ENCODE data around the gene ASTN2.

Gene ASTN2

DNA sequence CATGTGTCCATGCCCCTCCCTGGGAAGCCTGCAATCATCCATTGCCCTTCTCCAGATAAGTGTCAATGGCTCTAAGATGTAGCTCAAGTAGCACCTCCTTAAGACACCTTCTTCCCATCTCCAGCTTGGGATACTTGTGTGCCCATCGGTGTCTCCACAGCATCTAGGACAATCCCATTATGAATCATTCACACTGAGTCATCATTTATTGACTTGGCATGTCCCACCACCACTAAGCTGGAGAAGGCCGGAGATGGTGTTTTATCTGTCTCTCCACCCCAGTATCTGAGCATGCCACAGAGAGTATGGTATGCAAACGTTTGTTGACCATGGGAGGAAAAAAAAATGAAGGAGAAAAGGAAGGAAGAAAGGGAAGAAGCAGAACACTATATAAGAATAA lies 385.5 kb downstream of the ASTN2 start:
- in situ Hi-C loops (cut with MboI; ENCODE audit: low sequenced_read_pairs): no loop called here

GRCh38 chr9:117028103-117028858 lies 386.6 kb downstream of the ASTN2 start:
- in situ Hi-C loops (cut with MboI; ENCODE audit: low sequenced_read_pairs): no loop called here

GRCh38 chr9:117021906-117022305 lies 393.0 kb downstream of the ASTN2 start:
- in situ Hi-C loops (cut with MboI; ENCODE audit: low sequenced_read_pairs): no loop called here

- in situ Hi-C loops (cut with MboI; ENCODE audit: low sequenced_read_pairs): no loop called here
Measured at GRCh38 chr9:117018966-117019617, 395.8 kb downstream of the ASTN2 start.

- in situ Hi-C loops (cut with MboI; ENCODE audit: low sequenced_read_pairs): no loop called here
Measured at GRCh38 chr9:117017414-117017985, 397.4 kb downstream of the ASTN2 start.

- in situ Hi-C loops (cut with MboI; ENCODE audit: low sequenced_read_pairs): no loop called here
Measured at GRCh38 chr9:117014061-117014460, 400.8 kb downstream of the ASTN2 start.

- in situ Hi-C loops (cut with MboI; ENCODE audit: low sequenced_read_pairs): no loop called here
Measured at GRCh38 chr9:117013440-117013995, 401.3 kb downstream of the ASTN2 start.

DNA sequence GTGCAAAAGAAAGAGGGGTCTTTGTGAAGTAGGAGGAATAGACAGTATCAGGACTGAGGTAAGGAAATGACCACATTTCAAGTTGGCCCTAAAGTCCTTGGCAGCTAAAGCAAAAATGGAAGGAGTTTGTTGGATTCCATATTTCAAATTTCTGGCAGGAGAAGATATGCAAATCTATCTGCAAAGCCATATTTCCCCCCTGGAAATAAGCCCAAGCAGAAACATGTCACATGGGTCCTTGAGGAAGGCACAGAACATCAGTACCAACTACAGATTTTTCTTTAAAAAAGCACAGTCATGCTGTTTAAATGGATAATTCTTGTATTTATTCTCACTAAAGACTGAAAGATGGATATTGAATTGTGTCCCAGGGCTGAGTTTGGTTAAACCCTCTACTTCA lies 404.8 kb downstream of the ASTN2 start:
- in situ Hi-C loops (cut with MboI; ENCODE audit: low sequenced_read_pairs): no loop called here

DNA sequence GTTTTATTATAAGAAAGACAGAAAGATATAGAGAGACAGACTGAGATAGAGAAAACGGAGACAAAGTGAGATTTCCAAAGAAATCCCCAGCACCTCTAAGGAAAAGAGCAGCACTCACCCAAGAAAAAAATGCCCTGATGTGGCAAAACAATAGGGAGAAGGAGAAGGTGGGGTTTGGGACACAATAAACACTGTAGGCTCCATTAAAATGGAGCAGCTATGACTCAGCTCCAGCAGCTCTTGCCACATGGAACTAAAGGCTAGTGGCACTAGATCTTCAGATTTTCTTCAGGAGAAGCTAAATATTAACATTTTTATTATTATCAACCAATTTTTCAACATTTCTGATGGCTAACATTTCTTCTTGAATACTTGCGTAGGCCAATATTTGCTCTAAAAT lies 406.0 kb downstream of the ASTN2 start:
- in situ Hi-C loops (cut with MboI; ENCODE audit: low sequenced_read_pairs): no loop called here

DNA sequence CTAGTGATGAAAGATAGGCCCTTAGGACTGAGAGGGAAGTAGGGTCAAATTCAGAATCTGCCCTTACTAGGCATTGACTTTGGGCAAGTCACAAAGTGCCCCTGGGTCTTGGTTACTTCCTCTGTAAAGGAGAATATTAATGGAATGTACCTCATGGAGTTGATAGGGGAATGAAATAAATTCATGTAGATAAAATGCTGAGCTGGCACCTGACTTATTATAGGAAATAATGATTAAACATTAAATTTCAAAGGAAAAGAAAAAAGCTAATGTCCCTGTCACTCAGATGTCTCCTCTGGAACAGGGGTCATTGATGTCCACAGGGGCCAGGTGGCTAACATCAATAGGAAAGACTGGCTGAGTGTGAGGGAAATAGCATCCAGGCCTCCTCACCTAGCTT lies 406.4 kb downstream of the ASTN2 start:
- in situ Hi-C loops (cut with MboI; ENCODE audit: low sequenced_read_pairs): no loop called here

- in situ Hi-C loops (cut with MboI; ENCODE audit: low sequenced_read_pairs): no loop called here
Measured at GRCh38 chr9:117002686-117003085, 412.2 kb downstream of the ASTN2 start.

GRCh38 chr9:117000834-117001233 lies 414.0 kb downstream of the ASTN2 start:
- in situ Hi-C loops (cut with MboI; ENCODE audit: low sequenced_read_pairs): no loop called here

- in situ Hi-C loops (cut with MboI; ENCODE audit: low sequenced_read_pairs): no loop called here
Measured at GRCh38 chr9:117000196-117000723, 414.6 kb downstream of the ASTN2 start.

GRCh38 chr9:116998305-116998704 lies 416.6 kb downstream of the ASTN2 start:
- in situ Hi-C loops (cut with MboI; ENCODE audit: low sequenced_read_pairs): no loop called here

GRCh38 chr9:116992865-116993264 lies 422.0 kb downstream of the ASTN2 start:
- in situ Hi-C loops (cut with MboI; ENCODE audit: low sequenced_read_pairs): no loop called here

DNA sequence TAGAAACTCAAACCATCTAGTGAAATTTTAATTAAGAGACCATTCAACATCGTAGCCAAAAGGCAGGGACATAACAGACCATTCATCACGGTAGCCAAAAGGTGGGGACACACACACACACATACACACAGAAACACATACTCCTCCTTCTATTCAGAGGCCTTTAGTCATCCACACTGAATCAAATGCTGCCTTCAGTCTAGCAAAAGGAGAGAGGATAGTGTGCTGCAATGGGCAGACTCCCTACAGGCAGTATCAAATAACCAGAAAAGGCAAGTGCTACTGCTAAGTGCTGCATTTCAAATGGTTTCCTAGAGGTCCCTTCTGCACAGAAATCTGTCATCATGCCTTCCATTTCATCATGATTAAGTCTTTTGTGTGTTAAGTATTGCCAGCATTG lies 423.8 kb downstream of the ASTN2 start:
- in situ Hi-C loops (cut with MboI; ENCODE audit: low sequenced_read_pairs): no loop called here

GRCh38 chr9:116990592-116990991 lies 424.3 kb downstream of the ASTN2 start:
- in situ Hi-C loops (cut with MboI; ENCODE audit: low sequenced_read_pairs): no loop called here

- in situ Hi-C loops (cut with MboI; ENCODE audit: low sequenced_read_pairs): no loop called here
Measured at GRCh38 chr9:116987721-116988485, 427.0 kb downstream of the ASTN2 start.

DNA sequence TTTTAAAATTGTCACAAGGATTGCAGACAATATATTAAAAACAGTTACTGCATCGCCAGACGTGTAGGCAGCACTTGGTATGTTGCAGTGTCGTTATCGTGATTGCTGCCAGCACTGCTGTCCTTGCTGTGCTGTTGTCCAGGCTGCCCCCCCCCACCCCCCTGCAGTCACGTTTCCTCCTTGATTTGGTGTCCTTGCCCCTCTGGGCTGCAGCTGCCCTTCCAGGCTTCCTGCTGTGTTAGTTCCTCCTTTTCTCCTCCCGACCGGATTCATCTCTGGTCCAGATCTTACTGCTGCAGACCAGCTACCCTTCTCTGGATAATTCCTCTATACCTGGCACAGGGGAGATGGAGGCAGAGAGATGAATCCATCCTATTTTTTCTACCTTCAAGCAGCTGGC lies 428.8 kb downstream of the ASTN2 start:
- in situ Hi-C loops (cut with MboI; ENCODE audit: low sequenced_read_pairs): no loop called here

DNA sequence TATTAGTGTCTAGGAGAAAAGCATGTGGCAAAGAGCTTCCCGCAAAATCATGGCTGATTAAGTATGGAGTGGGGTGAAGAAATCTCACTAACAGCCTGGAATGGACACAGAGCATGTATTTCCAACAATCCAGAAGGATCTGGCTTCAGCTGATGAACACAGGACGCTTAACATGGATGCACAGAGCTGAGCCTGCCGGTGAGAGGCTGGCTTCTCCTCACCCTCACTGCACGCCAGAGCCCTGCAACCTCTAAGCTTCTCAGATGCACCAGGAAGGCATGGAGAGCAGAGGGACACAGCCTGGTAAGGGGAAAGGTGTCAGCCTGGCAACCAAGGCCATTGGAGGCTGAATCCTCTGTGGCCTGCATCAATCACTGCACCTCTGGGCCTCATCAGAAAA lies 429.3 kb downstream of the ASTN2 start:
- in situ Hi-C loops (cut with MboI; ENCODE audit: low sequenced_read_pairs): no loop called here

- in situ Hi-C loops (cut with MboI; ENCODE audit: low sequenced_read_pairs): no loop called here
Measured at GRCh38 chr9:116984111-116984510, 430.7 kb downstream of the ASTN2 start.
